Activated T-cell treated with anti-CD3 and anti-CD28 coated beads, Interleukin-2, amount 50 U/mL, for 72 hours (primary cell): ENCODE data around the gene RNASE1. TPM values are rescaled to one million over a fixed set of nuclear protein-coding genes. Genes with fewer than 3 reads are reported as not detected.
A peak's percentile ranks its signal among the peaks of the same experiment; 100 is the strongest.

Experiments used
- ATAC-seq, 2 donors: fragments of 150-1000 bp; cut with Tn5 transposase; replicated peaks in 1 of 2; 2 replicates each; pipeline ENCODE4 v1.10.0; 2021; ENCODE audit warnings: moderate library complexity in 2 of 2, mild to moderate bottlenecking in 1 of 2
- DNase-seq, 2 donors: peaks; one replicate each; pipeline ENCODE4 v3.0.0; 2021 to 2022; ENCODE audit warnings: mixed read lengths in 1 of 2
- H3K27ac Mint-ChIP-seq: one replicate; pipeline ENCODE4 v1.8.0; 2022; ENCODE audit warnings: mild to moderate bottlenecking, moderate library complexity, mixed read lengths
- H3K27me3 Mint-ChIP-seq: one replicate; pipeline ENCODE4 v1.8.0; 2022; ENCODE audit warnings: low read depth, mixed read lengths
- H3K36me3 Mint-ChIP-seq, 2 donors: one replicate each; pipeline ENCODE4 v1.8.0; 2022; ENCODE audit warnings: mixed read lengths in 2 of 2, mild to moderate bottlenecking in 1 of 2; ENCODE audit not compliant: insufficient read depth in 2 of 2
- H3K4me1 Mint-ChIP-seq: one replicate; pipeline ENCODE4 v1.8.0; 2022; ENCODE audit warnings: low read depth, mixed read lengths
- H3K4me3 Mint-ChIP-seq, 2 donors: one replicate each; pipeline ENCODE4 v1.8.0; 2022; ENCODE audit warnings: mild to moderate bottlenecking in 2 of 2, mixed read lengths in 2 of 2, moderate library complexity in 2 of 2
- H3K9me3 Mint-ChIP-seq, 2 donors: one replicate each; pipeline ENCODE4 v1.8.0; 2022; ENCODE audit warnings: mixed read lengths in 2 of 2
- total RNA-seq, 2 donors: library from RNA; stranded (reverse); gene quantifications; one replicate each; pipeline ENCODE4 v1.2.3, GENCODE V29; 2022

The RNASE1 gene
- total RNA-seq, 2 donors from 2014 or later = not detected

DNA sequence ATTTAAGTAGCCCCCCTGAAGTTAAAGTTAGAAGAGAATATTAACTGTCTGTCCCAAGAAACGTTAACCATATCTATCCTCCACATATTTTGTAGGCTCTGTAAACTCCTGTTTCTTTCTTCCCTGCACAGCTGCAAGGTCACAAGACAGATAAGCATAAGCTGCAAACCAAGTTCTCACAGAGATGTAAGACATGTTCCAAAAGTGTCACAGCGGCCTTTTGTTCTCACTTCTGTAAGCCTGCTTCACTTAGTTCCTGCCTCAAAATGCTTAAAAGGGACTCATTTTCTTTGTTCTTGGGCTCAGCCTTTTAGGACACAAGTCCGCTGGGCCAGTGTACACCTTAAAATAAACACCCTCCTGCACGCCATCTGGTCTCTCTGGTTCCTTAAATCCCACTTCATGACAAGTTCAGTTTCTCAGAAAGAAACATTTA lies 3.2 kb downstream of the RNASE1 start:
- Mint-ChIP-seq H3K27me3 (no peaks in the 10 kb centered on the region), H3K9me3 (no peaks in the 10 kb centered on the region), H3K4me1 (no peaks in the 10 kb centered on the region), H3K27ac (no peak overlapping the region), H3K4me3 (no peak overlapping the region), H3K36me3 (no peaks in the 10 kb centered on the region)
- no peak for DNase-seq
- ATAC-seq = no peak

DNA sequence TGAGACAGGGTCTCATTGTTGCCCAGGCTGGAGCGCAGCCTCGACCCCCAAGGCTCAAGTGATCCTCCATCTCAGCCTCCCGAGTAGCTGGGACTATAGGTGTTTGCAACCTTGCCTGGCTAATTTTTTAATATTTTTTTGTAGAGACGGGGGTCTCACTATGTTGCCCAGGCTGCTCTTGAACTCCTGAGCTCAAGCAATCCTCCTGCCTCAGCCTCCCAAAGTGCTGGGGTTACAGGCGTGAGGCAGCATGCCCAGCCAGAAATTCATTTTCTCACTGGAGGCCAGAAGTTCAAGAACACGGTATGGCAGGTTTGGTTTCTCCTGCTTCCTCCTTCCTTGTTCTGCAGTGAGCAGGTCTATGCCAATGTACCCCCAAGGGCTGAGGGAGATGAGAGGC lies 3.7 kb downstream of the RNASE1 start:
- Mint-ChIP-seq H3K27ac (no peak overlapping the region), H3K9me3 (no peaks in the 10 kb centered on the region), H3K4me3 (no peak overlapping the region), H3K36me3 (no peaks in the 10 kb centered on the region), H3K27me3 (no peaks in the 10 kb centered on the region), H3K4me1 (no peaks in the 10 kb centered on the region)
- DNase-seq = no peak
- no peak for ATAC-seq

DNA sequence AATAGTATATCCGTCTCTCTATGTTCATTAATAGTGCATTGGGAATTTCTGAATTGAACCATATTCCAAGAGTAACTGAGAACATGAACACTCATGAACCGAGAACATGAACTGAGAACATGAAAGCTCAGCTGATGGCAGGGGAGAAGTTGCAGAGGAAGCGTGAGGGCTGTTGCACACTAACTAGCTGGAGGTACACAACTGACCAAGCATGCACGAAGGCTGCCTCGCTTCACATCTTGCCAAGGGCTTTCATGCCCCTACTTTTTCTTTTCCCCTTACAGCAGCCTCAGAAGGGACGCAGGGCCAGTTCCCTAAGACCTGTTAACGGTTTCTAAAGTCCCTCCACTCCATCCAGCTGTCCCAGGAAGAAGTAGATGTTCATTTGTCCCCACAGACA lies 4.3 kb downstream of the RNASE1 start:
- H3K27ac Mint-ChIP-seq = no peak overlapping the region
- DNase-seq (no peak), ATAC-seq (no peak)
- H3K4me1 Mint-ChIP-seq = no peaks in the 10 kb centered on the region
- no peaks in the 10 kb centered on the region for H3K27me3 Mint-ChIP-seq
- no peak overlapping the region for H3K4me3 Mint-ChIP-seq
- H3K36me3 Mint-ChIP-seq = no peaks in the 10 kb centered on the region
- H3K9me3 Mint-ChIP-seq = no peaks in the 10 kb centered on the region

DNA sequence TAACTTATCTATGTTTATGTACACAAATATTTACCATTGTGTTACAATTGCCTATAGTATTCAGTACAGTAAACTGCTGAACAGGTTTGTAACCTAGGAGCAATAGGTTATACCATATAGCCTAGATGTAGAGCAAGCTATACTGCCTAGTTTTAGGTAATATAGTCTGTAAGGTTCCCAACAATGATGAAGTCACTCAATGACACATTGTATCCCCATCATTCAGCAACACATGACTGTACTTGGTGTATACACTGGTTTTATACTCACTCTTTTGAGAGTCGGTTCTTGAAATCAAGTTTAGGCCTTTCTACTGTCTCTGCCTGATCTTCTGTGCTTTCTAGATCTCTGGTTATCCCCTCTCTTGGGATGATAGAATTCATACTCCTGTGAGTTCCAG lies 5.5 kb downstream of the RNASE1 start:
- peak in 1 of 2 donors; percentile 70 for ATAC-seq

DNA sequence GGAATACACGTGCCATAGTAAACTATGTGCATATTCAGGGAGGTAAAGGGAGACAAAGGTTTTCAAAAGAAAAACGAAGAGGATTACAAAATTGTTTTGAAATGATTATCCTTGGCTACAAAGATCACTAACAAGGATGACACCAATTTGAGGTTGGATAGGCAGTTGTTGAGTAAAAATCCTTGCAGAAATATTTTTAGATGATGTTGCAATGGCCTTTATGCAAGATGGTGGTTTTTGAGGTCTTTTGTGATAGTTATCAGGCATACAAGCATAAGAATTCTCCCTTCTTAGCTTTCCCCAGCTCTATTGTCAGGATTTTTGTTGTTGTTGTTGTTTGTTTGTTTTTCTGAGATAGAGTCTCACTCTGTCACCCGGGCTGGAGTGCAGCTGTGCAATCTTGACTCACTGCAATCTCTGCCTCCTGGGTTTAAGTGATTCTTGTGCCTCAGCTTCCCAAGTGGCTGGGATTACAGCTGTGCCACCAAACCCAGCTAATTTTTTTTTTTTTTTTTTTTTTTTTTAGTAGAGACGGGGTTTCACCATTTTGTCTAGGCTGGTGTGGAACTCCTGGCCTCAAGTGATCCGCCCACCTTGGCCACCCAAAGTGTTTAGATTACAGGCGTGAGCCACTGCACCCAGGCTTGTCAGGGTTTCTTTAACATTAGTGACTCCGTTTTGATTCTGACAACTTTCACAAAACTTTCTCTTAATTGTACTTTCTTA lies 7.8 kb downstream of the RNASE1 start:
- Mint-ChIP-seq H3K27me3 (no peaks in the 10 kb centered on the region), H3K9me3 (no peaks in the 10 kb centered on the region), H3K36me3 (no peaks in the 10 kb centered on the region), H3K4me1 (no peaks in the 10 kb centered on the region), H3K27ac (no peak overlapping the region), H3K4me3 (no peak overlapping the region)
- ATAC-seq (no peak), DNase-seq (no peak)

More for the DNA sequence above, 5.5 kb downstream of the RNASE1 start:
- Mint-ChIP-seq H3K4me3 (no peak overlapping the region), H3K27ac (no peak overlapping the region), H3K9me3 (no peaks in the 10 kb centered on the region), H3K4me1 (no peaks in the 10 kb centered on the region), H3K27me3 (no peaks in the 10 kb centered on the region), H3K36me3 (no peaks in the 10 kb centered on the region)
- no peak for DNase-seq

DNA sequence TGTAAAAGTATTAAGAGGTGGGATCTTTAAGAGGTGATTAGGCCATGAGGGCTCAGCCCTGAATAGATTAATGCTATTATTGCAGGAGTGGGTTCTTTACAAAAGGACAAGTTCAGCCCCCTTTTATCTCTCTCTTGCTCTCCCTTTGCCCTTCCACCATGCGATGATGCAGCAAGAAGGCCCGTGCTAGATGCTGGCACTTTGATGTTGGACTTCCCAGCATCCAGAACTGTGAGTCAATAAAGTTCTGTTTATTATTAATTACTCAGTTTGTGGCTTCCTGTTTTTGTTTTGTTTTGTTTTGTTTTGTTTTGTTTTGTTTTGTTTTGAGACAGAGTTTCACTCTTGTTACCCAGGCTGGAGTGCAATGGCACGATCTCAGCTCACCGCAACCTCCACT lies 10.1 kb downstream of the RNASE1 start:
- Mint-ChIP-seq H3K4me1 (no peaks in the 10 kb centered on the region), H3K4me3 (no peak overlapping the region), H3K27me3 (no peaks in the 10 kb centered on the region), H3K27ac (no peak overlapping the region), H3K9me3 (no peaks in the 10 kb centered on the region), H3K36me3 (no peaks in the 10 kb centered on the region)
- DNase-seq (no peak), ATAC-seq (no peak)

DNA sequence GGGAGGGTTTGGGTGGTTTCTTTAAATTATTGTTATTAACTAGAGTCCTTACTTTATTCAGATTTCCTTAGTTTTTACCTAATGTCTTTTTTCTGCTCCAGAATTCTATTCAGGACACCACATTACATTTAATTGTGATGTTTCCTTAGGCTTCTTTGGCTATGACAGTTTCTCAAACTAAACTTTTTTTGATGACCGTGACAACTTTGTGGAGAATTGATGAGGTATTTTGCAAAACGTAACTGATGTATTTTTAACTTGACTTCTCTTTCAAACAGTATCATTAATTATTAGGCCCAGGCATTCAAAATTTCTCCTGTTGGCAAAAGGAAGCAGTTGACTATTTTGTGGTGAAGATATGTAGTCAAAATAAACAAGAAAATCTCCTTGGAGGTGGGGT lies 11.0 kb downstream of the RNASE1 start:
- Mint-ChIP-seq H3K4me1 (no peaks in the 10 kb centered on the region), H3K27ac (no peak overlapping the region), H3K9me3 (no peaks in the 10 kb centered on the region), H3K27me3 (no peaks in the 10 kb centered on the region), H3K36me3 (no peaks in the 10 kb centered on the region), H3K4me3 (no peak overlapping the region)
- DNase-seq (no peak), ATAC-seq (no peak)

DNA sequence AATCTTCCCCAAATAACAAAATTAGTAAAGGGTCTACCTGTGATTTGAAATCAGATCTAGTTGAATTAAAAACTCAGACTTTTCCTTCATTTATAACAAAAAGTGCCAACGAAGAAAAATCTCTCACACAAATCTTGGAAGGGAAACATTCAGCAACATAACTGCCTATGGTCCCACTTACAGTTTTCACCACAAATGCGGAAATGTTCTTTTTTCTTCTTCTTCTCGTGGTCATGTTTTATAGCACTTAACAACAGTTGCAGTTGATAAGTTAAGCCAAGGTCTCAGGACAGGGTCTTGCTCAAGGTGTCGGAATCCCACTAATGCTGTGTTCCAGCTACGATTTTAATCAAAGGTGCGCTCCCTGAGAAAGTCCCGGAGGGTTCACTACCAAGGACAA lies 11.5 kb downstream of the RNASE1 start:
- no peak for ATAC-seq
- H3K27ac Mint-ChIP-seq = no peak overlapping the region
- DNase-seq = no peak
- no peaks in the 10 kb centered on the region for H3K9me3 Mint-ChIP-seq
- H3K27me3 Mint-ChIP-seq = no peaks in the 10 kb centered on the region
- H3K4me1 Mint-ChIP-seq = no peaks in the 10 kb centered on the region
- no peaks in the 10 kb centered on the region for H3K36me3 Mint-ChIP-seq
- H3K4me3 Mint-ChIP-seq = no peak overlapping the region

DNA sequence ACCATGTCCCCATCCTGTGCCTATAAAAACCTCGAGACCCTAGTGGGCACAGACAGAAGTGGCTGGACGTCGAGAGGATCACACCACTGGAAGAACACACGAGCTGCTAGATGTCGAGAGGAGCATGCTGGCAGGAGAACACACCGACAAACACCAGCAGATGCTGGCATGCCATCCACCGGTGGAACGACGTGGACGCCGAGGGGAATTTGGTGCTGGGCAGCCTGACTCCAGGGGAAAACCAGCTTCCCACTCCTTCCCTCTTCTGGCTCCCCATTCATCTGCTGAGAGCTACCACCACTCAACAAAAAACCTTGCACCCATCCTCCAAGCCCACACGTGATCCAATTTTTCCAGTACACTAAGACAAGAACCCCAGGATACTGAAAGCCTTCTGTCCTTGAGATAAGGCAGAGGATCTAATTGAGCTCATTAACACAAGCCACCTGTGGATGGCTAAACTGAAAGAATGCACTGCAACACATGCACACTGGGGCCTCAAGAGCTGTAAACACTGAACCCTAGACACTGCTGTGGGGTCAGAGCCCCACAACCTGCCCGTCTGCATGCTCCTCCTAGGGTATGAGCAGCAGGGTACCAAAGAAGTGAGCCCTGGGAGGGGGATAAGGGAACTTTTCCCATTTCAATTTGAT lies 12.1 kb downstream of the RNASE1 start:
- Mint-ChIP-seq H3K4me3 (no peak overlapping the region), H3K4me1 (no peaks in the 10 kb centered on the region), H3K9me3 (no peaks in the 10 kb centered on the region), H3K27ac (no peak overlapping the region), H3K36me3 (no peaks in the 10 kb centered on the region), H3K27me3 (no peaks in the 10 kb centered on the region)
- DNase-seq (no peak), ATAC-seq (no peak)

DNA sequence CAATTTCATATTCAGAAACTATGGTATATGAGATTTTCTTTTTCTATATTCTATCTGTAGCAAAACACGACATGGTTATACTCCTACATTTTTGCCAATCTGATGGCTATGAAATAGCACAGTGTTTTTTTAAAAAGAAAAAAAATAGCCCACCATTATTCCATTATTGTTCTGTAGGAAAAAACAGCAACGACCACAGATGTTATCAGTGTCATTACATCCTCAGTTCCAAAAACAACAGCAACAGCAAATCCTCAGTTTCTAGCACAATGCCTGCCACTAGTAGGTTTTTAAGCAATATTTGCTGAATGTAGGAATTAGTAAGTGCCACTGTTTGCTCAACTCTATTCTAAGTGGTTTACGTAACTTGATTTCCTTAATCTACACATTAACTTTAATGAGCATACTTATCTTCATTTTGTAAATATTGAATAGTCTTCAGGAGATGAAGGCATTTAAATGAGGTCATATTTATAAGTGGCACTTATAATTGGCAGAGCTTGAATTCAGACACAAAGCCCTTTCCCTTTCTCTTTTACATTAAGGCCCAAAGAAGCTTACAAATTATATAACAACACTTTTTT lies 13.3 kb downstream of the RNASE1 start:
- no peak for ATAC-seq
- Mint-ChIP-seq H3K9me3 (no peaks in the 10 kb centered on the region), H3K4me3 (no peak overlapping the region), H3K27ac (no peak overlapping the region), H3K36me3 (no peaks in the 10 kb centered on the region), H3K4me1 (no peaks in the 10 kb centered on the region), H3K27me3 (no peaks in the 10 kb centered on the region)
- DNase-seq = no peak

DNA sequence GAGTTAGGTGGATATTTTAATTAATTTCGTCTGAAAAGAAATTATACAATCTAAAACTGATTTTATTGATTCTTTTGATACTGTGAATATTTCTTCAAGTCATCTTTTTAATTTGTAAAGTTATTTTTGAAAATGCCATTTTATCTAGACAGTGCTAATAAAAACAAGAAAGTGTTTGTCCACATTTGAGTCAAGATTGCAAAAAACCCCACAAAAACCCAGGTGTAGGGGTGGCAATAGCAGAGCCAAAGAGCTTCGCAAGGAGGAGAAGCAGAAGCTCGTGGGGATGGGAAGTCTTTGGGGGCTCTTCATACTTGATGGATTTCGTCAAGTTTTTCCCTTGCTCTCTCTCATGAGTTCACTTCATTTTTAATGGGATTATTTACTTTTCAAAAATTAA lies 15.6 kb downstream of the RNASE1 start:
- no peaks in the 10 kb centered on the region for H3K36me3 Mint-ChIP-seq
- H3K9me3 Mint-ChIP-seq = no peaks in the 10 kb centered on the region
- no peak for ATAC-seq
- no peak overlapping the region for H3K27ac Mint-ChIP-seq
- H3K27me3 Mint-ChIP-seq = no peaks in the 10 kb centered on the region
- peaks cover 9% of the 10 kb centered on the region for H3K4me1 Mint-ChIP-seq
- no peak for DNase-seq
- no peak overlapping the region for H3K4me3 Mint-ChIP-seq

DNA sequence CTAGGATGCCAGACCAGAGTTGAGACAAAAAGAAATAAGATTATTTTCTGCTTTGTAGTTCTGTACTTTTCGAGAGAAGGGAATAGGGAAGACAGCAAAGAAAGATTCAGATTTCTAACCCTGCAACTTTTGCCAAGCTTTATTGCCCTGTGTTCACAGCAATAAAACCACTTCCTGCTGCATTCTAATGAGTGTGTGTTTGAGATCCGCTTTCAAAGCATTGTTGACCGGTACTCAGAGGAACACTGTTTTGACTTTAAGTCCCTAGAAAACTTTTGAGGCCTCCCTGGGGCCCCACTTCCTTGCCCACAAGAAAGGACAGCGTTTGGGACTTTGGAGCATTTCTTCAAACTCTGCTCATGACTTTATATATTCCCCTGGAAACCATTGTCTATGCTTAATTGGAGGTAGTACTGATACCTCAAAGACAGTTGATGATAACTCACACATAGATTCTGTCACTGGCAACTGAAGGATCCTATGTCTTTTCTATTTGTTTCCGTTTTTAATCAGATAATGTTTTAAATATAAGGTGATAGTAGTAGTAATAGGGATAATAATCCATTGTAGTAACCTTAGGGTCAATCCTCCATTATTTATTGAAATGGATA lies 20.3 kb downstream of the RNASE1 start:
- Mint-ChIP-seq H3K4me3 (peak overlapping the region; percentile 65 to 82), H3K9me3 (no peaks in the 10 kb centered on the region), H3K27me3 (no peaks in the 10 kb centered on the region), H3K36me3 (no peaks in the 10 kb centered on the region), H3K4me1 (peaks cover 23% of the 10 kb centered on the region), H3K27ac (peak overlapping the region; percentile 64)
- no peak for DNase-seq
- peak; percentile 56 to 71 for ATAC-seq

DNA sequence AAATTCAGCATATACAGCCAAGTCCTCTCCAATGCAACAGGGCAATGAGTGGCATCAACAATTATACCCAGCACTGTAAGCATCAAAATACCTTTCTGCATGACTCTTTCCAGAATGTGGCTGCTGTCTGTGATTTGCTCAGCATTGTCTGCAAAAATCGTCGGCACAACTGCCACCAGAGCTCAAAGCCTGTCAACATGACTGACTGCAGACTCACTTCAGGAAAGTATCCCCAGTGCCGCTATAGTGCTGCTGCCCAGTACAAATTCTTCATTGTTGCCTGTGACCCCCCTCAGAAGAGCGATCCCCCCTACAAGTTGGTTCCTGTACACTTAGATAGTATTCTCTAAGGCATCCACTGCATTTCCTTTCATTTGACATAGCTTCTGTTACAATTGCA lies 20.8 kb downstream of the RNASE1 start:
- H3K27ac Mint-ChIP-seq = peak overlapping the region; percentile 64
- no peaks in the 10 kb centered on the region for H3K36me3 Mint-ChIP-seq
- H3K4me3 Mint-ChIP-seq = peak overlapping the region; percentile 65 to 82
- H3K27me3 Mint-ChIP-seq = no peaks in the 10 kb centered on the region
- ATAC-seq (peak; percentile 43 to 46), DNase-seq (peak; percentile 1 to 6)
- peaks cover 23% of the 10 kb centered on the region for H3K4me1 Mint-ChIP-seq
- no peaks in the 10 kb centered on the region for H3K9me3 Mint-ChIP-seq
